HG03159 (cell line): Measurements from ENCODE around the gene ZC3H18.

Experiments
- ATAC-seq: cut with Tn5 transposase; IDR thresholded peaks from one replicate; pipeline ENCODE4 v1.9.1; 2021; ENCODE audit warnings: mild to moderate bottlenecking, moderate library complexity; ENCODE audit not compliant: unreplicated experiment

Gene ZC3H18

DNA sequence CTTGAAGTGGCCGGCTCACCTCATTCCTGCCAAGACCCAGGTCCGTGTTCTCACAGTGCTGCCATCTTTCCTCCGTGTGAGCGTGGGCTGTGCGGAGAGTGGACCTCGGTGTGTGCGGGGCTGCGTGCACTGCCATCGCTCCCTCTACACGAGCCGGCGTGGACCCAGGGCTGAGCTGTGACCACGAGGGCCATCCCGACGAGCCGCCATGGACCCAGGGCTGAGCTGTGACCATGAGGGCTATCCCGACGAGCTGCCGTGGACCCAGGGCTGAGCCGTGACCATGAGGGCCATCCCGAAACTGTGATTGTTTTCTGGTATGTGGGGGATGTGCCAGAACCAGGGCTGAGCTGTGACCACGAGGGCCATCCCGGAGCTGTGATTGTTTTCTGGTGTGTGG is 101.6 kb downstream of the ZC3H18 start:
- ATAC-seq = no peak

- ATAC-seq = no peak
These were observed 102.6 kb downstream of the ZC3H18 start for GRCh38 chr16:88672776-88673175.

DNA sequence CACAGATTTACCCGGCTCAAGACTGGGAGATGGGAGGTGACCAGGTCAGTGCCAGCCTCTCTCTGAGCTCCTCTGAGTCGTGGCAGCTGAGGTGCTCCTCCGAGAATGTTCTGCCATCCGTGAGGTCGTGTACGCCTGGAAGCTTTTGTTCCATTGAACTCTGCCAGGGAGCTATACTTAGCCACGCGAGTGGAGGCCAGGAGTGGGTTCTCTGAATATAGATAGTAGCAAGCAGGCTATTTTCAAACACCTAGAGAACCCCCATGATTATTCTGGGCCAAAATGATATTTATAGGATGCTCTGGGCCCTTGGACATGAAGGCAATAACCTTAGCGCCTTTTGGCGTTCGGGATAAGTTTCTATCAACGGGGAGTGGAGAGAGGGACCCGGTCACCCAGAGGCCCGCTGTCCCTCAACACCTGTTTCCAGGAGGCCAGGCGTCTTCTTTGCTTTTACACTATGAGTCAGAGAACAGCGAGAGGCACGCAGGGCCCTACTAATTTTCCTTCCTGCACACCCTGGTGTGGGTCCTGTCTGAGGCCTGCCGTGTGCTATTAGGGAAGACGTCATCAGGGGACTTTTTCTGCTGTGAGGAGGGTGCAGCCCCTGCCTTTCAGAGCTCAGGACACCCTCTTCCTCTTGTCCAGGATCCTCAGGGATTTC is 103.6 kb downstream of the ZC3H18 start:
- no peak for ATAC-seq

- no peak for ATAC-seq
These were observed 106.5 kb downstream of the ZC3H18 start for GRCh38 chr16:88676502-88677242.

DNA sequence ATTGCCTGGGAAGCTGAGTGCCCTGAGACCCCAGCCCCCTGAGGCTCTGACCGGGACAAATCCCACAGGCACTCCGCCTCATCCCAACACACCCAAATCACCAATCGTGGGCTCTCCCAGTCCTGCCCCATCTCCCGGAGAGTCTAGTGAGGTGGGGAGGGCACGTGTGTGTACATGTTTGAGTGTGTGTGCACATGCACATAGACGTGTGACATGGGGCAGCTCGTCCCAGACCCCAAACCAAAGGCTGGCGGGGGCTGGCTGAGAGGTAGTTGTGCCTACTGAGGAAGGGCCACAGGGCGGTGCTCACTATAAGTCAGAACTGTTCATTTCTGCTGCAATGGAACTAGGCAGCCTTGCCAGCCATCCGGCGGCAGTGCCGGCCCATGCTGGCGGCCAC is 107.5 kb downstream of the ZC3H18 start:
- no peak for ATAC-seq

DNA sequence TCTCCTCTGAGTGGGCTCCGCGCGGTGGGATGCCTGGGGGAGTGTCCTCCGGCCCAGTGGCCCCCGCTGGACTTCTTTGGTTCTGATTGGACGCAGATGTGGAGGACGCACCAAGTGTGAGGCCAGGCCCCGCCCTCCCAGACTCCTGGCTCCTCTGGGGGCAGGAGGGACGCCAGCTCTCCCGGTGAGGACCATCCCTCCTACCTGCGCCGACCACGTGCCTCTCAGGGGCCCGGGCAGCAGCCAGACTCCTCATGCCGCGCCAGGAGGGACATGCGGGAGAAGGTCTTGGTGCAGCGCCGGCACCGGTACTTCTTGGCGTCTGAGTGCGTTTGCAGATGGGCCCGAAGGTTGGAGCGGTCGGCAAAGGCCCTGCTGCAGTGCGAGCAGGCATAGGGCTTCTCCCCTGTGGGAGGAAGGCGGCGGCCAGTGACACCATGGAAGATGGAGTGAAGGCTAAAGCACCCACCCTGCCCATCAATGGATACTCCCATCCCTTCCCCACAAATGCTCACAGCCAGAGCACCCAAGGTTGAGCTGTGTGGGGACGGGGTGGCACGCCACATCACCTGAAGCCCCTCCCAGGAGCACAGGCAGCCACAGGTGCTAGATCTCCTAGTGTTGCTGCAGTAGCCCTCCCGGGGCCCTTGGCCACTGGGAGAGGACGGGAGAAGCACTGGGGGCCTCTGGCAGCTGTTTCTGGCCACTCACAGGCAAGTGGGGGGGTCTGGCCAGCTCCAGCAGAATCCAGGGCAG is 108.2 kb downstream of the ZC3H18 start:
- ATAC-seq = no peak

DNA sequence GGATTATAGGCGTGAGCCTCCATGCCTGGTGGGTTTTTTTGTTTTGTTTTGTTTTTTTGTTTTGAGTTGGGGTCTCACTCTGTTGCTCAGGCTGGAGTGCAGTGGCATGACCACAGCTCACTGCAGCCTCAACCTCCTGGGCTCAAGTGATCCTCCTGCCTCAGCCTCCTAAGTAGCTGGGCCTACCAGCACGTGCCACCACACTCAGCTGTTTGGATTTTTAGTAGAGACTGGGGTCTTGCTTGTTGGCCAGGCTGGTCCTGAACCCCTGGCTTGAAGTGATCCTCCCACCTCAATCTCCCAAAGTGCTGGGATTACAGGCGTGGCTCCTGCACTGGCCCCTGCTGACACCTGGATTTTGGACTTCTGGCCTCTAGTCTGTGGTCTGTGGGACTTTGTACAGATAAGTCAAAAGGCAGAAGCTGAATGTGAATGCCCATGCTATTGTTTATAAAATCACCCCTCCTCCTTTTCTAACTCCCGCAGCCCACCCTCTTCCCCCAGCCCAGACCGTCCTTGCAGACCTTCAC is 110.4 kb downstream of the ZC3H18 start:
- ATAC-seq = no peak

- ATAC-seq = no peak
These were observed 111.0 kb downstream of the ZC3H18 start for GRCh38 chr16:88681084-88681680.
